Activated CD4-positive, alpha-beta T cell treated with anti-CD3 and anti-CD28 coated beads for 24 hours (primary cell): ENCODE results near the gene SKOR1.

ENCODE experiments used
- DNase-seq, 2 donors: peaks; one replicate each; pipeline ENCODE4 v3.0.0-alpha.2; 2020; ENCODE audit warnings: low read depth in 2 of 2

The SKOR1 gene

DNA sequence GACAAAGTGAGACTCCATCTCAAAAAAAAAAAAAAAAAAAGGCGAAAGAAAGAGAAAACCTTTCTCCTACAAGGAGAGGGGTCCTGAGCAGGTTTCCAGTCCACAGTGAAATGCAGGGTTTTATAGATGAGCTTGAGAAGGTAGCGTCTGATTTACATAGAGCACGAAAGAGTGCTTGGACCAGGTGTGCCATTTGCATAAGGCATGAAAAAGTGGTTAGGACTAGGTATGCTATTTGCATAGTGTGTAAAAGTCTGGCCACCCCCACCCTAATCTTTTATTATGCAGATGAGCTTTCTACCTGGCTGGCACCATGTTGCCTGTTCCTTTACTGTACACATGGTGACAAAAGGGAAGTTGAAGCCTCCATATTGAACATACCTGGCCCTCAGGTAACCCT, 28.1 kb downstream of the SKOR1 start:
- DNase-seq, result no peak

DNA sequence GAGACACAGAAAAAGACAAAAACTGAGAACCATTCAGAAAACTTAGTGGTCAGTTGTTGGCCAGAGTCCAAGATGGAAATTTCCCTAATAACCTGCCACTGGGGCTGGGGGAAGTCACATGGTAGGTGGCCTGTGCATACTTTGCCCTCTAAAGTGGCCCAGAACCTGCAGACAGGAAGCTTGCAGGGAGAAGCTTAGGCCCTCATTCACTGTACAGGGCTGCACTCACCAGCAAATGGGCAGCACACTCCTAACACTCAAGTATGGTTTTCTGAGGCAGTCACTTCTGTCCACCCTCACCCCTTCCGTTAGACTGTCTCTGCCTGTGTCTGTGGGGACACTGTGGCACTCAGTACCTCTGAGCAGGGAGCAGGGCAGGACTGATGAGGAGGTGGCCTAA, 29.0 kb downstream of the SKOR1 start:
- no peak for DNase-seq

DNA sequence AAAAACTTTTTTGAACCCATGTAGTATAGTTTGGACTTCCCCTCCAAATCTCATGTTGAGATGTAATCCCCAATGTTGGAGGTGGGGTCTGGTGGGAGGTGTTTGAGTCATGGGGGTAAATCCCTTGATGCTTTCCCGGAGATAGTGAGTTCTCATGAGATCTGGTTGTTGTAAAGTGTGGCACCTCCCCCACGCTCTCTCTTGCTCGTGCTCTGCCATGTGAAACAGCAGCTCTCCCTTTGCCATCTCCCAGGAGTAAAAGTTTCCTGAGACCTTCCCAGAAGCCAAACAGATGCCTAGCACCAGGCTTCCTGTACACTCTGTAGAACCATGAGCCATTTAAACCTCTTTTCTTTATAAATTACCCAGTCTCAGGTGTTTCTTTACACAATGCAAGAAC, 30.5 kb downstream of the SKOR1 start:
- no peak for DNase-seq

DNA sequence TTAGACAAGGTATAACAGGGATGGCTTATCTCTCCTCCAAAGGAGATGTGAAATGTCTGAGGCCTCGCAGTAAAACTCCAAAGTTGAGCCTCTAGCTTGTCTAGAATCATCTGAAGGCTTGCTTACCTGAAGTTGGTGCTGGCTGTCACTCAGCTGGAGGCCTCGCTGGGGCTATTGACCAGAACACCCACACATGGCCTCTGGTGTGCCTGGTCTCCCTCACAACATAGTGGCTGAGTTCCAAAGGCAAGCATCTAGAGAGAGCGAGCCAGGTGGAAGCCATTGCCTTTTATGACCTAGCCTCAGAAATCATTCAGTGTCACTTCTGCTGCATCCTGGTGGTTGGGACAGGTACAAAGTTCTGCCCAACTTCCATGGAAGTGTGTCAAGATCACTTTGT, 31.9 kb downstream of the SKOR1 start:
- DNase-seq, result no peak

DNA sequence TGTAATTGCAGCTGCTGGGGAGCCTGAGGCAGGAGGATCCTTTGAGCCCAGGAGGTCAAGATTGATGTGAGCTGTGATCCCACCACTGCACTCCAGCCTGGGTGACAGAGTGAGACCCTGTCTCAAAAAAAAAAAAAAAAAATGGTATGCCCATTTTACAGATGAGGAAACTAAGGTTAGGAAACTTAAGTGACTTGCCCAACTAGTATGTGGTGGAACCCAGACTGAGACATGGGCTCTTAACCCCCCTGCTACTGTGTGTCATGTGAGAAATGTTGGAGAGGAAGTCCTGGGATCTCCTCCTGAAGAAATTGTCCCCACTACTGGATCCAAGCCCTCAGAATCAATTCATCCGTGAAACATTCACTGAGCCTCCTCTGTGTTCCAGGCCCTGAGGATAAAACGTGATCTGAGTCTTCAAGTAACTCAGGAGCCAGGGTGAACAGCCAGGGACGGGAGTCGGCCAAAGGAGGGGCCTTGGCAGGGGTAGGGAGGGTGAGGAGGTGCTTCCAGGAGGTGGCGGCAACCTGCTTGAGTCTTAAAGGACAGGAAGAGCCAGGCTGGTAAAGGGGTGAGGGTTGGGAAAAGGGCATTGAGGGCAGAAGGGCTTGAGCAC, 34.1 kb downstream of the SKOR1 start:
- no peak for DNase-seq

DNA sequence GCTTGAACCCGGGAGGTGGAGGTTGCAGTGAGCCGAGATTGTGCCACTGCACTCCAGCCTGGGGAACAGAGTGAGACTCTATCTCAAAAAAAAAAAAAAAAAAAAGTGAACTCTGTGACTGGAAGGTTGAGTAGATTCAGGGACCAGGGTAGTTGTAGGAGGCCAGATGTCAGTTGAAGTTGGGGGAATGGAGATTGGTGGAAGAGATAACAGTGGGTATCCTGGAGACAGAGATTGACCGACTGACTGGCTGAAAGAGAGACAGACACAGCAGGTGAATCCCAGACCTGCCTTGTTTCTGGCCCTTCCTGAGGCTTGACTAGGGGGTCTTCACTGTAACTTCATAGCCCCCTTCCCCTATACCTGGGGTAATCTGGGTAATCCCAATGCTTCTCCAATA, 36.7 kb downstream of the SKOR1 start:
- no peak for DNase-seq

DNA sequence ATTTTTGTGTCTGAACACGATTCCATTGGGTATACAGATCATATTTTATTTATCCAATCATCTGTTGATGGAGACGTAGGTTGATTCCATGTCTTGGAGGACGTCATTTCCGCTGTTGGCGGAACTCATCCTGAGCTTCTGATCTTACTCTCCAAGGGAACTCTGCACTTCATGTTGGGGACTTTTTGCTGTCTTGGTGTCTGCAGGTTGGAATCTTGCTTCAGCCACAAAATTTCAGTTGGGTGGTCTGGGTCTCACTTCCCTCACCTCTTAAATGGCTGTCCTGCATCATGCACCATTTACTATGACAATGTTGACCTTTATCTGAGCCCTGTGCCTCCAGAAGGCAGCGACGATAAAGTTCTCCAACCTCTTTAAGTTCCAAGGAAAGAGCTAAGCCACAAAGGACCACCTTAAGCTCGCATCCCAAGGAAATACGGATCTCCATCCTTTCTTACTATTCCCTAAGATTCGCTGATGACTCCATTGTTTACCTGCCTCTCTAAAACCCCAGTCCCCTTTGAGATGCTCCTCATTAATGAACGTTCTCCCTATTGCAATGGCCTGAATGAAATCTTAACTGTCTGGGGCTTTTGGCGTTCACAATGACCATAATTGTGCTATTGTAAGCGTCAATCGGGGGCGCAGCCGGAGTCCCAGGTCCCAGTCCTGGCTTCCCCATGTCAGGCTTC, 37.6 kb downstream of the SKOR1 start:
- no peak for DNase-seq

DNA sequence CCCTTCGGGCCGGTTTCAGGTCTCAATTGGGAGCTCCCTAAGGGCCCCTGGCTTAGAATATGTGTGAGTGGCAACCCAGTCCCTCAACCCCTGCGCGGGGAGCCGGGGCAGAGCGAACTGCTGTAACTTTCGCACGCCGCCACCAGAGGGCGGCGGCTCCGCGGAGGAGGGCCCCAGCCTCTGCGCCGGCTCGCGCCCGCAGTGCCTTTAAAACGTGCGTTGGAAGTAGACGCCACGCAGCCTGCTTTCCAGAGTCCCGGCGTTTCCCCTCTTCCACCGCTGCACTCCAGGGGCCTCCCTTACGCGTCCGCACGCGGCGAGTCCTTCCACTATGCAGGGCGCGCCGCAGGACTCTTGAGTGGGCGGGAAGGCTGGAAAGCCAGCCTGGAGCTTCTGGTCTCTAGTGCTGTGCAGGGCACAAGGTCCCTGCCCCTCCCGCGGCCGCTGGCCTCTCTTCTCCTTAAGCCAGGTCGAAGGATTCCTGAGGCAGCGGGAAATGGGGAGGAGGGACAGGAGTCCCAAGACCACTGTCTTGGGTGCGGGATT, 38.2 kb downstream of the SKOR1 start:
- peak; percentile 57 to 60 for DNase-seq

DNA sequence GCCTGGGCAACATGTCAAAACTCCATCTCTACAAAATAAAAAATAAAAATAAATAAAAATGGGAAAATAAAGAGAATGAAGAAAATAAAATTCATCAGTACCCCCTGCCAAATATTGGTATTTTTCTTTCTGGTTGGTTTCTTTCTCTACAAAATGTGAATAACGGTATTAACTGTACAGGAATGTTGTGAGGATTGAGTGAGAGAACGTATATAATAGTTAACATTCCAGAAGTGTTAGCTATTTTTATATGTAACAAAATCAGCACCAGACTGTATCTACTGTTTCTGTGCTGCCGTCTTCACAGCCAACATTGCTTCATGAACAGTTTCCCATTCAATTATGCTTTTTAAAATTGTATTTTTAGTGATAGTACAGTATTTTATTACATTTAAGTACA, 40.0 kb downstream of the SKOR1 start:
- no peak for DNase-seq

DNA sequence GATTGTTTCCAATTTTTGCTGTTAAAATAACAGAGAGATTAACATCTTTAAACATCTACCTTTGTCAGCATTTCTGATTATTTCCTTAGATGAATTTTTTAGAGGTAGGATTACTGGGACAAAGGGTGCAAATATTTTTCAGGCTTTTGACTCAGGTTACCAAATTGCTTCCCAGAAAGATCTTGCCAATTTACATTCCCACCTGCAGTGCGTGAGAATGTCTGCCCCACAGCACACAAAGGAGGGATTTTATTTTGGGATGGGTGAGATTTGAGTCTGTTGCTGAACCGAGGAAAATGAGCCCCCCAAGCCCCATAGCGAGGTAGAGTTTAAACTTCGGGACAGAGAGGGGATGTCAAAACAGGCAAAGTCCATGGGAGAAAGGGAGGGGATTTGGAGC, 40.5 kb downstream of the SKOR1 start:
- DNase-seq, result no peak

DNA sequence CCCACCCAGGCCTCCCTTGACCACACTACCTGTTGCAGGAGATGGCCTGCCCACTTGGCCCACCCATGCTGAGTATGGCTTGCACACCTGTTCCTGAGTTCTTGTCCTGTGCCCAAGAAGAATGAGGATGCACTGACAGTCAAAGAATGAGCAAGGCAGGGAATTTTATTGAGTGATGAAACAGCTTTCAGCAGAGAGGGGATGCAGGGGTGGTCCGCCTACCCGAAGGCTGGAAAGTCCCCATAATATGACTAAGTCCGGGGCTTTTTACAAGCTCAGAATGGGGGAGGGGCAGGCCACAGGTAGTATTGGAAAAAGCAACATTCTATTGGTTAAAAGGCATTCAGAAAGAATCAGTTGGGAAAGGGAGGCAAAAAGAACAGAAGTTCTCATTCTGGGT, 44.4 kb downstream of the SKOR1 start:
- DNase-seq, result peak in 1 of 2 donors; percentile 5

DNA sequence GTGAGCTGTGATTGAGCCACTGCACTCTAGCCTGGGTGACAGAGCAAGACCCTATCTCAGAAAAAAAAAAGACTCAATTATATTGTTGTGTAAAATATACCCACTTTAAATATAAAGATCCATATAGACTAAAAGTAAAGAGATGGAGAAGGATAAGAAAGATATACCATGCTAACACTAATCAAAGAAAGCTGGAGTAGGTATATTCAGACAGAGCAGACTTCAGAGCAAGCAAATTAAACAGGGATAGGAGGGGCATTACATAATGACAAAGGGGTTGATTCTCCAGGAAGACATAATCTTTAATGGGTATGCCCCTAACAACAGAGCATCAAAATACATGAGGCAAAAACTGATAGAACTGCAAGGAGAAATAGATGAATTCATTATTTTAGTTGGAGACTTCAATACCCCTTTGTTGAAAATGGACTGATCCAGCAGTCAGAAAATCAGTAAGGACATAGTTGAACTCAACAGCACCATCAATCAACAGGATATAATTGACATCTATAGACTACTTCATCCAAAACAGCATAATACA, 45.6 kb downstream of the SKOR1 start:
- no peak for DNase-seq

DNA sequence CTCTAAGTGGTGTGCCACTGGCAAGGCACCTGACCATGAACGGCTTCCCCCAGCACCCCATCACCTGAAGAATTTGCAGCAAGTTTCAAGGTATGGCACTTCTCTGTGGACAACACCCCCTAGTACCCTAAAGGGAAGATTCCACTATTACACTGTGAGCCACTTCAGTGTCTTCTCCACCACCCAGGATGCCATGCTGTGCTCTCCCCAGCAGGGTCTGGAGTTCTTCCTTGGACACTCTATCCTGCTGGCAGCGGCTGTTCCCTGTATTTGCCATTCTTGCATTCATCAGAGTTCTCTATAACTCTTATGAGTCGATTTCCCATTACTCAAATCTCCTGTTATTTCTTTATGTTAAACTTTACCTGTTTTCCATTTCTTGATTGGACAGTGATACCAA, 48.5 kb downstream of the SKOR1 start:
- DNase-seq, result no peak

DNA sequence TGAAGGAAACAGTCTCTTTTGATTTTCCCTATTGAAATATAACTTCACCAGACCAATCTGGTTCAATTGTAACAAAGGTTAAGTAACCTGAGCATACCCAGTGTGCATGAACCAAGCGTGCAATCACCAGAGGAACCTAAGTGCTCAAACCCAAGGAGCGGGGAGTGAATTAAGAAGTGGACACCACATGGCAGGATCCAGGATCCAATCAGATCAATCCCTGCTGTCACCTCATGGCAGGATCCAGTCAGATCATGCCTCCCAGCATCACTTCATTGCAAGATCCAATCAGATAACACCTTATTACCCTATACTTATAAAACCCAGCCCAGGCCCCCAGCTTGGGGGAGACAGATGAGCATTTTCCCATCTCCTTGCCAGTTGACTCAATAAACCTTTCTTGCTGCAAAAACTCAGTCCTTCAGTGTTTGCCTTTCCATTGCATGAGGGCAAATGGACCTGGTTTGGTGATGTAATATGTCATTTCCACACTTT, 53.5 kb downstream of the SKOR1 start:
- DNase-seq, result no peak

DNA sequence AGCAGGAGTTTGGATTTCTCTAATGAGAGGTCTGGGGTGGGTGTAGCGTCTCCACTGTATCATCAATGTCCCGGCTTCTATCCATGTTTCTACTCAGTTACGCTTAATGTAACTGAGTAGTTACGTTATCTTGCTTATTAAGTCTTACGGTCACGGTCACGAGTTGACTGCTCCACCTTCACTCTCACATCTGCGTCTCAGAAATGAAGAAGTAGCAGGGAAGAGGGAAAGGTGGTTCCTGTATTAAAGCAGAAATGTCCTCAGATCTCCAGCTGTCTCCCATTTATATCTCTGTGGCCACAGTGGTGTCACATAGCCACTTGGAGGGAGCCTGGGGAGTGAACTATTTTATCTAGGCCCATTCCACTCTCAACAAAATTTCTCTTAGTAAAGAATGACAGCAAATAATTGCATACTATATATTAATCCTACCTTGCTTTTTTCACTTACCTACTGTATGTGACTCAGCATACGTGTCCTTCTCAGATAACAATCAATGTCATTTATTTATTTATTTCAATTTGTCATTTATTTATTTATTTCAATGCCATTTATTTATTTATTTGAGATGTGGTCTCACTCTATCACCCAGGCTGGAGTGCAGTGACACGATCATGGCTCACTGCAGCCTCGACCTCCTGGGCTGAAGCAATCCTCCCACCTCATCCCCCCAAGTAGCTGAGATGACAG, 54.3 kb downstream of the SKOR1 start:
- DNase-seq, result no peak

DNA sequence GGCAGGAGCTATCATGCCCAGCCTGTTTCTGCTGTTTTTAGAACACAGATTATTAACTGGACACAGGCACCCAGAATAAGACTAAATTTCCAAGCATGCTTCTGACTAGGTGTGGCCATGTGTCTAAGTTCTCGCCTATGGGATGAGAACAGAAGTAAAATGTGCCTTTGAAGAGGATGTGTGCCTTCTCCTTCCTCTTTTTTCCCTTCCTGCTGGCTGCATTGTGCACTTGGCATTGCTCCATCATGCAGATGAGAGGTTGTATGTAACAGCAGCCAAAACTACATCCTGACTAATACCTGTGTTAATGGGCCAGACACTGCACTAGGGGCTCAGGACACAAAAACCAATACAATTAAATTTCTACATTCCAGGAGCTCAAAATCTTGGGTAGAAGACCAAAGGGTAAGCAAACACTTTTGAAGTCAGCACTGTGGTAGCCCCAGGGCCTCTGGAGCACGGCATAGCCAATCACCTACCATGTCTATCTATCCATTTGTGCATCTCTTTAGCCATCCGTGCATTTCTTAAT, 55.4 kb downstream of the SKOR1 start:
- DNase-seq, result no peak

DNA sequence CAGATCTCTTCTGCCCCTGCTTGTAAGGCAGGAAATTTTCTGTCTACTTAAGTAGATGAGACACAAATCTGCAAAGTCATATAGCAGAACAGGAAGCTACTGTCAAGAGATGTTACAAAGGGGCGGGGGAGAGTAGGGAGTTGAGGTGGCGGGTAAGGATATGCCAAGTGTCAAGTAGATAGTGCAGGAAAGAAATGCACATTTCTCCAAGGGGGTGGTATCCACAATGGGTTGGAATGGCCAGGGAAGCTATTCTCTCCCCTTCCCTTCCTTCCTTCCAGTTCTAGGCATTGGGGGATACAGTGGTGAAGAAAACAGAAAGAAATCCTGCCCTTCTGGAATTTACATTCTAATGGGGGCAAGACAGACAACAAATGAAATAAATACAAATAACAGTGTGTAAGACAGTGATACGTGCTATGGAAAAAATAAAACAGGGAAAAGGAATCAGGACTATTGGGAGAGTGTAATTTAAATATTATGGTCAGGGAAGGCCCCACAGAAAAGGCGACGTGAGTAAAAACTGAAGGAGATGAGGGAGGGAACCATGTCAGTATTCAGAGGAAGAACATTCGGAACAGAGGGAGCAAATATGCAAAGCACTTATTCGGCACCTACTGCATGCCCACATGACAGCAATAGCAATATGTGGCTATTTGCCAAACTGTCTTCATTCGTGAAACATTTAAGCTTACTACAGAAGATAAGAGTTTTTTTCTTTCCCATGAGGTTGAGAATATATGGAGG, 57.4 kb downstream of the SKOR1 start:
- DNase-seq, result no peak

DNA sequence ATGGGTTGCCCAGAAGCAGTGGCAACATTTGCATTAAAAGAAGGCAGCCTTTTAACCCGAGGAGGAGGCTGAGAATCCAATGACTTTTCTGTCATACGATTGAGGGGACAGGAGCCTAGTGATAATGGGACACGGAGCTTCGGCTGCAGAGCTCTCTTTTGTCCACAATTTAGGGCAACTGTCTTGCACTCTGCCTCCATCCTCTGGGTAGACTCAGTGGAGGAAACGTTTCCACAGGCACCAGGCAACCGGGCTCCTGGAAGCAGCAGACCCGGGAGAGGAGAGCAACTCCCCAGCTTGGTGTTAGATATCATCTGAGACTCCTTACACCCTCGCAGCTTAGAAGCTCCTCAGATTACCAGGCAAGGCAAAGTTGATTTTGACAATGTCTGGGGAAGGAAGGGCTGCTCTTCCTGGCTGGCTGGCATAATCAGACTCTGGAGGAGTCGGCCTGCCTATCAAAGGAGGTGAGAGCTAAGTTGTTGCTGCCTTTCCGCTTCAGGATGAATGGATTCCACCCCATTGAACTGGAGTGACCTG, 58.0 kb downstream of the SKOR1 start:
- DNase-seq, result no peak

DNA sequence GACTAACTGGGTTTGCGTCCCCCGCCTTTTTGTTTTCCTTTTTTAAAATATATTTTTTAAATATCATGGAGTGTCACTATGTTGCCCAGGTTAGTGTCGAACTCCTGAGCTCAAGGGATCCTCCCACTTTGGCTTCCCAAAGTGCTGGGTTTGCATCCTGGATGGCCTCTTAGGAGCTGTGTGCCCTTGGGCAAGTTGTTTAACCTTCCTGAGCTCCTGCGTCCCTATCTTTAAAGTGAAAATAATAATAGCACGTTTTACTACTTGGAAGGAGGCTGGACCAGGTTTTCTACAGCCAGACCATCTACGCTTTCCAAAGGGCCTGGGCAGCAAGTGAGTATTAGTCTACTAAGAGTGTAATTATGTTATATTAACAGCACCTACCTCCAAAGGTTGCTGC, 58.7 kb downstream of the SKOR1 start:
- DNase-seq, result no peak
